H9 (cell line): ENCODE measurements around the gene ASB10. TPM values are rescaled to one million over a fixed set of nuclear protein-coding genes. Genes with fewer than 3 reads are reported as not detected.

ENCODE experiments used
- DNase-seq: peaks from one replicate; pipeline ENCODE4 v3.0.0-alpha.2; 2017
- H2AFZ ChIP-seq: one replicate; pipeline ENCODE4 v1.6.1; 2013; ENCODE audit warnings: mild to moderate bottlenecking, low read length, control low read depth, moderate library complexity
- H2AK5ac ChIP-seq: 2 replicates; pipeline ENCODE4 v1.6.1; 2013; ENCODE audit warnings: low read length, control low read depth, mixed read lengths; ENCODE audit not compliant: insufficient read length
- H2BK120ac ChIP-seq: one replicate; pipeline ENCODE4 v1.6.1; 2013; ENCODE audit warnings: low read depth, mild to moderate bottlenecking, low read length, control low read depth, inconsistent platforms; ENCODE audit not compliant: poor library complexity, severe bottlenecking
- H2BK12ac ChIP-seq: 2 replicates; pipeline ENCODE4 v1.6.1; 2013; ENCODE audit warnings: low read length, control low read depth, mixed read lengths, low read depth; ENCODE audit not compliant: insufficient read length
- H2BK15ac ChIP-seq: 2 replicates; pipeline ENCODE4 v1.6.1; 2013; ENCODE audit warnings: low read depth, low read length, control low read depth
- H2BK20ac ChIP-seq: one replicate; pipeline ENCODE4 v1.6.1; 2013; ENCODE audit warnings: low read depth, mild to moderate bottlenecking, low read length, control low read depth, inconsistent platforms; ENCODE audit not compliant: poor library complexity, severe bottlenecking
- H2BK5ac ChIP-seq: 2 replicates; pipeline ENCODE4 v1.6.1; 2013; ENCODE audit warnings: low read length, control low read depth, mixed read lengths; ENCODE audit not compliant: insufficient read length
- H3K14ac ChIP-seq: 2 replicates; pipeline ENCODE4 v1.6.1; 2013; ENCODE audit warnings: low read length, control low read depth; ENCODE audit not compliant: insufficient read depth
- H3K18ac ChIP-seq: 2 replicates; pipeline ENCODE4 v1.6.1; 2013; ENCODE audit warnings: low read depth, mild to moderate bottlenecking, mixed read lengths, low read length, control low read depth; ENCODE audit not compliant: insufficient read length
- H3K23ac ChIP-seq: 2 replicates; pipeline ENCODE4 v1.6.1; 2013; ENCODE audit warnings: low read length, control low read depth, mixed read lengths, low read depth; ENCODE audit not compliant: insufficient read length
- H3K23me2 ChIP-seq: 2 replicates; pipeline ENCODE4 v1.6.1; 2013; ENCODE audit warnings: low read depth, mild to moderate bottlenecking, mixed read lengths, low read length, control low read depth; ENCODE audit not compliant: insufficient read length, poor library complexity, severe bottlenecking
- H3K27ac ChIP-seq: 2 replicates; pipeline ENCODE4 v1.5.1; 2013; ENCODE audit warnings: low read length, control low read depth, mixed read lengths, low read depth; ENCODE audit not compliant: insufficient read length
- H3K27me3 ChIP-seq: 2 replicates; pipeline ENCODE4 v1.6.1; 2013; ENCODE audit warnings: low read length, control low read depth, inconsistent platforms; ENCODE audit not compliant: insufficient read depth
- H3K4ac ChIP-seq: 2 replicates; pipeline ENCODE4 v1.6.1; 2013; ENCODE audit warnings: low read depth, mild to moderate bottlenecking, control low read depth, inconsistent platforms, low read length, moderate library complexity
- H3K4me1 ChIP-seq: 2 replicates; pipeline ENCODE4 v1.6.1; 2013; ENCODE audit warnings: low read length, control low read depth, inconsistent platforms; ENCODE audit not compliant: insufficient read depth
- H3K4me2 ChIP-seq: 2 replicates; pipeline ENCODE4 v1.6.1; 2013; ENCODE audit warnings: low read length, control low read depth, mixed read lengths; ENCODE audit not compliant: insufficient read length, insufficient read depth
- H3K56ac ChIP-seq: 2 replicates; pipeline ENCODE4 v1.6.1; 2013; ENCODE audit warnings: low read depth, mild to moderate bottlenecking, mixed read lengths, low read length, control low read depth; ENCODE audit not compliant: insufficient read length
- H3K79me1 ChIP-seq: 2 replicates; pipeline ENCODE4 v1.6.1; 2013; ENCODE audit warnings: low read depth, mild to moderate bottlenecking, moderate library complexity, low read length, control low read depth, inconsistent platforms; ENCODE audit not compliant: insufficient read depth, poor library complexity, severe bottlenecking
- H3K79me2 ChIP-seq: 2 replicates; pipeline ENCODE4 v1.6.1; 2013; ENCODE audit warnings: low read length, control low read depth, inconsistent platforms; ENCODE audit not compliant: insufficient read depth
- H3K9ac ChIP-seq: 2 replicates; pipeline ENCODE4 v1.6.1; 2013; ENCODE audit warnings: low read length, control low read depth, mixed read lengths; ENCODE audit not compliant: insufficient read length; ENCODE audit errors: extremely low read depth
- H3K9me3 ChIP-seq: one replicate; pipeline ENCODE4 v1.6.1; 2013; ENCODE audit warnings: low read depth, low read length, inconsistent platforms; ENCODE audit not compliant: control insufficient read depth
- H3T11ph ChIP-seq: one replicate; pipeline ENCODE4 v1.6.1; 2013; ENCODE audit warnings: mild to moderate bottlenecking, low read length, control low read depth, inconsistent platforms
- H4K20me1 ChIP-seq: one replicate; pipeline ENCODE4 v1.6.1; 2013; ENCODE audit not compliant: control insufficient read depth, insufficient read length, insufficient read depth
- H4K5ac ChIP-seq: 2 replicates; pipeline ENCODE4 v1.6.1; 2013; ENCODE audit warnings: low read depth, mild to moderate bottlenecking, mixed read lengths, low read length, control low read depth; ENCODE audit not compliant: insufficient read length
- H4K8ac ChIP-seq: replicated peaks from 2 replicates; pipeline ENCODE4 v1.6.1; 2013; ENCODE audit warnings: low read length, control low read depth, mixed read lengths, low read depth; ENCODE audit not compliant: insufficient read length
- H4K91ac ChIP-seq: 2 replicates; pipeline ENCODE4 v1.6.1; 2013; ENCODE audit warnings: low read depth, mild to moderate bottlenecking, moderate library complexity, mixed read lengths, low read length, control low read depth; ENCODE audit not compliant: insufficient read length
- H3K27ac Mint-ChIP-seq, 3 experiments: 2 replicates in 2 of 3; 3 replicates in 1 of 3; pipeline ENCODE4 v1.8.0; 2020 to 2021; ENCODE audit warnings: mixed read lengths in 3 of 3, mild to moderate bottlenecking in 1 of 3, moderate library complexity in 1 of 3
- H3K27me3 Mint-ChIP-seq: 2 replicates; pipeline ENCODE4 v1.8.0; 2021; ENCODE audit warnings: low read depth, mild to moderate bottlenecking, moderate library complexity, mixed read lengths
- H3K36me3 Mint-ChIP-seq, 3 experiments: 2 replicates in 2 of 3; 3 replicates in 1 of 3; pipeline ENCODE4 v1.8.0; 2020 to 2021; ENCODE audit warnings: low read depth in 3 of 3, mixed read lengths in 3 of 3; ENCODE audit not compliant: insufficient read depth in 1 of 3
- H3K4me1 Mint-ChIP-seq, 2 experiments: 2 replicates each; pipeline ENCODE4 v1.8.0; 2020; ENCODE audit warnings: mixed read lengths in 2 of 2
- H3K4me3 Mint-ChIP-seq, 2 experiments: 2 replicates in 1 of 2; 3 replicates in 1 of 2; pipeline ENCODE4 v1.8.0; 2020 to 2021; ENCODE audit warnings: mild to moderate bottlenecking in 2 of 2, mixed read lengths in 2 of 2, moderate library complexity in 1 of 2
- H3K9me3 Mint-ChIP-seq, 2 experiments: 2 replicates in 1 of 2; 3 replicates in 1 of 2; pipeline ENCODE4 v1.8.0; 2020; ENCODE audit warnings: mild to moderate bottlenecking in 2 of 2, mixed read lengths in 2 of 2, moderate library complexity in 1 of 2
- CTCF ChIP-seq: fragments of 200-600 bp; sonication (generic); conservative IDR thresholded peaks from 3 replicates; pipeline ENCODE4 v1.8.0; 2021; ENCODE audit warnings: antibody characterized with exemption, mild to moderate bottlenecking
- WGBS: extraction: QIAGEN DNeasy Blood & Tissue Kit; methylation state at CpG from one replicate; pipeline ENCODE4 v1.1.7; 2013; ENCODE audit warnings: missing lambda C conversion rate, low lambda C conversion rate, mixed read lengths; ENCODE audit not compliant: insufficient read length; ENCODE audit errors: extremely low coverage; 5-methylcytosine and 5-hydroxymethylcytosine counted together
- long read RNA-seq: library from polyadenylated mRNA; unstranded; transcript quantifications from one replicate; pipeline ENCODE4 v2.0.0, GENCODE V29; 2020
- total RNA-seq: library from RNA; stranded (reverse); gene quantifications from 2 replicates; pipeline ENCODE4 v1.2.1, GENCODE V29; 2021

Gene ASB10
- total RNA-seq: not detected in 2 replicates
- long read RNA-seq: 0 reads

- Histone ChIP-seq H2AK5ac (no peak within 1 kb of the TSS), H3K9me3 (no peaks in the 10 kb centered on the region), H3K4me2 (no peak within 1 kb of the TSS), H3T11ph (no peak within 1 kb of the TSS), H2BK5ac (no peak within 1 kb of the TSS), H3K79me2 (no peaks in the 10 kb centered on the region), H4K20me1 (no peaks in the 10 kb centered on the region), H2BK120ac (no peak within 1 kb of the TSS), H2BK20ac (no peak within 1 kb of the TSS), H3K56ac (no peak within 1 kb of the TSS), H3K14ac (no peak within 1 kb of the TSS; the same call in 1 of the 2 replicates), H3K4me1 (no peaks in the 10 kb centered on the region), H2BK12ac (no peak within 1 kb of the TSS), H4K91ac (no peak within 1 kb of the TSS), H4K5ac (no peak within 1 kb of the TSS), H3K23me2 (no peaks in the 10 kb centered on the region), H2BK15ac (no peak within 1 kb of the TSS), H4K8ac (no peak within 1 kb of the TSS), H3K9ac (no peak within 1 kb of the TSS), H3K4ac (no peak within 1 kb of the TSS), H3K79me1 (no peaks in the 10 kb centered on the region), H2AFZ (no peak within 1 kb of the TSS), H3K18ac (no peak within 1 kb of the TSS), H3K23ac (no peak within 1 kb of the TSS), H3K27me3 (no peaks in the 10 kb centered on the region), H3K27ac (no peak within 1 kb of the TSS)
- Mint-ChIP-seq H3K27me3 (peaks cover 43% of the 10 kb centered on the region), H3K27ac (peak within 1 kb of the TSS in 1 of 3 experiments; percentile 27; a peak in 1 of 7 replicates), H3K4me1 (no peaks in the 10 kb centered on the region), H3K4me3 (no peak within 1 kb of the TSS), H3K36me3 (no peaks in the 10 kb centered on the region; a peak in 2 of 7 replicates), H3K9me3 (no peaks in the 10 kb centered on the region)
- no CpG with 5 or more reads among the region's 22 CpGs for WGBS
- no peak for DNase-seq
- TF ChIP-seq CTCF: no peak
These were observed at the start of gene ASB10 for GRCh38 chr7:151186640-151187408. Gene ASB10 (minus strand): TSS chr7:151187250. CDS start chr7:151187130, 120 bp downstream.
